SK-N-SH treated with all-trans-retinoic acid at 6 μM for 48 hours (cell line): ENCODE results near the gene DGCR6.
"Not testable (repeated sequence)": the region's sequence is repeated elsewhere in the genome, so short reads cannot be mapped to it uniquely, and the experiment has no call there.

Experiments
- ARNTL ChIP-seq: fragments of 450-650 bp; formaldehyde crosslinking; IDR thresholded peaks from 2 replicates; pipeline ENCODE4 v1.5.0; 2020; ENCODE audit warnings: low read depth, mild to moderate bottlenecking, moderate library complexity, borderline replicate concordance
- BACH2 ChIP-seq: fragments of 250-450 bp; sonication (Bioruptor Pico); IDR thresholded peaks from 2 replicates; pipeline ENCODE4 v1.9.0; 2021; ENCODE audit warnings: mild to moderate bottlenecking, borderline replicate concordance
- CREB5 ChIP-seq: fragments of 250-450 bp; sonication (Bioruptor Pico); IDR thresholded peaks from 2 replicates; pipeline ENCODE4 v1.5.1; 2020; ENCODE audit warnings: low read depth, mild to moderate bottlenecking, moderate library complexity
- CSDC2 ChIP-seq: fragments of 250-450 bp; sonication (Bioruptor Pico); IDR thresholded peaks from 2 replicates; pipeline ENCODE4 v1.5.0; 2020; ENCODE audit warnings: mild to moderate bottlenecking, moderate library complexity
- ESRRG ChIP-seq: fragments of 250-450 bp; sonication (Bioruptor Pico); IDR thresholded peaks from 2 replicates; pipeline ENCODE4 v1.6.1; 2021; ENCODE audit warnings: mild to moderate bottlenecking
- GLIS3 ChIP-seq: fragments of 250-450 bp; sonication (Bioruptor Pico); IDR thresholded peaks from 2 replicates; pipeline ENCODE4 v1.5.0; 2020; ENCODE audit warnings: mild to moderate bottlenecking, moderate library complexity
- ISL1 ChIP-seq: fragments of 250-450 bp; sonication (Bioruptor Pico); IDR thresholded peaks from 2 replicates; pipeline ENCODE4 v2.1.2; 2022; ENCODE audit warnings: mild to moderate bottlenecking, moderate library complexity
- OSR1 ChIP-seq: fragments of 250-450 bp; sonication (Bioruptor Pico); IDR thresholded peaks from 2 replicates; pipeline ENCODE4 v1.8.0; 2022; ENCODE audit warnings: moderate library complexity, mild to moderate bottlenecking, inconsistent platforms
- RARB ChIP-seq: fragments of 250-450 bp; sonication (Bioruptor Pico); IDR thresholded peaks from 2 replicates; pipeline ENCODE4 v1.8.0; 2021; ENCODE audit warnings: mild to moderate bottlenecking, moderate library complexity
- SNAI2 ChIP-seq: fragments of 250-450 bp; sonication (Bioruptor Pico); IDR thresholded peaks from 2 replicates; pipeline ENCODE4 v1.5.0; 2020; ENCODE audit warnings: mild to moderate bottlenecking, moderate library complexity
- TCF4 ChIP-seq: fragments of 250-450 bp; sonication (Bioruptor Pico); IDR thresholded peaks from 2 replicates; pipeline ENCODE4 v1.8.0; 2021; ENCODE audit warnings: mild to moderate bottlenecking, moderate library complexity, borderline replicate concordance
- TOX ChIP-seq: fragments of 250-450 bp; sonication (Bioruptor Pico); IDR thresholded peaks from 2 replicates; pipeline ENCODE4 v1.8.0; 2021; ENCODE audit warnings: mild to moderate bottlenecking, moderate library complexity, borderline replicate concordance
- ZFP30 ChIP-seq: fragments of 450-650 bp; formaldehyde crosslinking; IDR thresholded peaks from 2 replicates; pipeline ENCODE4 v1.5.0; 2022; ENCODE audit warnings: mild to moderate bottlenecking, moderate library complexity
- ZNF565 ChIP-seq: fragments of 450-650 bp; formaldehyde crosslinking; conservative IDR thresholded peaks from 2 replicates; pipeline ENCODE4 v1.5.0; 2020; ENCODE audit warnings: low read depth, mild to moderate bottlenecking, moderate library complexity

DNA sequence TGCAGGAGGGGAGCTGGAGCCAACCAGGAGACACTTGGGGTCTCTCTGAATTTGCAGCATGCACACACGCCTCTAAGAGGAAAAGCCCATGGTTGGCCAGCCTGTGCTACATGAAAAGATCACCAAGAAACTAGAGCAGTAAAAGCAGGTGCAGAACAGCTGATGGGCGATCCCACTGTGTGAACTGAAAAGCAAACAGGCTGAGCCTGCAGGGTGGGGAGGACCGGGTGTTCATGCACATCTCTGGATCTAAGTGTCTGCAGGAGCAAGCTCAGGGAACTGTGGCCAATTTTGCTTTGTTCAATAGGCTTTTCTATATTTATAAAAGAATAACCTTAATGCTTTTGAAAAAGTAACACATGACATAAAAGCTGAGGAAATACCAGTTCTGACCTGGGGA lies 11.7 kb downstream of the DGCR6 start:
- not testable (repeated sequence) for TF ChIP-seq SNAI2 (CRISPR knock-in tag); CSDC2 (CRISPR knock-in tag); BACH2 (CRISPR knock-in tag); GLIS3; CREB5 (CRISPR knock-in tag); TOX (CRISPR knock-in tag); ISL1 (CRISPR knock-in tag); RARB (CRISPR knock-in tag); ZNF565 (CRISPR knock-in tag); OSR1 (CRISPR knock-in tag); ESRRG (CRISPR knock-in tag); ZFP30 (CRISPR knock-in tag); ARNTL (CRISPR knock-in tag); TCF4 (CRISPR knock-in tag)
